Inferior parietal cortex (tissue), 1 donor: ENCODE results near the gene CERS5.
"Not testable (repeated sequence)": the region's sequence is repeated elsewhere in the genome, so short reads cannot be mapped to it uniquely, and the experiment has no call there.

Experiments used
- DNase-seq: peaks from one replicate; pipeline ENCODE4 v3.0.0-alpha.2; 2016; ENCODE audit errors: extremely low spot score

Gene CERS5

DNA sequence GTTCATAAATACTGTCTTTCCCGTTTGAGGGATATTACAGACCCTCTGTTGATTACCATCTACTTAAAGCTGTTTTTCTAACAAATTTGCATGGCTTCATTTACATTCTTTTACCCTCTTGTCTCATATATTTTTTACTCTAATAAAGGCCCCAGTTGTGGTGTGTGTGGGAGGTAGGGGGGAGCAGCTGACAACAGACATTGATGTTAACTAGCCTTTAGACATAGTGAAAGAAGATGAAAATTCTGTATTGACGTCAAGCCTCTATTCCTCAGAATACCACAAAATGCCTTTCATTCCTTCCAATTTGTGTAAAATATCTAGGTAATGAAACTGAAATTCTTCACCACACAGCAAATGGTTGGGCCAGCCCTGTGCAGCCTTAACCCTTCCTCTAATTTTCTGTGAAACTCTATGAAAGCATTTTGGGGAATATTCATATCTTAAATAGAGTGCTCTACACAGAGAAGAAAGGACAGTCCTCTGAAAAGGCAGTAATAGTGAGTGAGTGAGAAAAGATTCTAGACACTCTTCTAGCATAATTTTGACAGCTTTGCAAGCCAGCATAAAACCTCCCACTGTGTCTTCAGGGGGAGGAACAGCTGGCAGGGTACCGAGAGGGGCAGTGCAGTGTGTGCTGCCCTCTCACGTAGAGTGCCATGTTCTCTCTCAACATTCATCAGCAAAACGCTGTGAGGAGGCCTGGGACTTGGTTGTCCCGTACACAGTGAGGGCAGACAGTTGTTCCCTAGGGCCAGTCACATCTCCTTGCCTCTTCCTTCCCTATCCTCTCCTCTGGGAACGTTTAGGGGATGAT lies 20.1 kb upstream of the CERS5 start:
- DNase-seq: no peak

DNA sequence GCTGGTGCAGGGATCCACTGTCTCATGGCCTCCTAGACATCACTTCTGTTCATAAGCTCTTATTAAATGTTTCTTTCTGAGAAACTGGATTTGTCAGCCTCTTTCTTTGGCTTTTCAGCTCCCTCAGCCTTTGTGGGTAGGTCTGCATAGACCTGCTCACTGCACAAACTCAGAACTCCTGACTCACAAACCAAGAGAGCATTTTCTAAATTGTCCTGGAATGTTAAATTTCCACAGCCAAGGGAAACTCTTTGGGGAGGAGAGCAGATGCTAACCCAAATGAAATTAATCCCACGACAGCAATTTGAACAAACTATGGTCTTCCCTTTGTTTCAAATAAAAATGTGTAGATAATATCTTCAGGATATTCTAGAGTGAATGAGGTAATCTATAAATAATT lies 19.5 kb upstream of the CERS5 start:
- DNase-seq: no peak

DNA sequence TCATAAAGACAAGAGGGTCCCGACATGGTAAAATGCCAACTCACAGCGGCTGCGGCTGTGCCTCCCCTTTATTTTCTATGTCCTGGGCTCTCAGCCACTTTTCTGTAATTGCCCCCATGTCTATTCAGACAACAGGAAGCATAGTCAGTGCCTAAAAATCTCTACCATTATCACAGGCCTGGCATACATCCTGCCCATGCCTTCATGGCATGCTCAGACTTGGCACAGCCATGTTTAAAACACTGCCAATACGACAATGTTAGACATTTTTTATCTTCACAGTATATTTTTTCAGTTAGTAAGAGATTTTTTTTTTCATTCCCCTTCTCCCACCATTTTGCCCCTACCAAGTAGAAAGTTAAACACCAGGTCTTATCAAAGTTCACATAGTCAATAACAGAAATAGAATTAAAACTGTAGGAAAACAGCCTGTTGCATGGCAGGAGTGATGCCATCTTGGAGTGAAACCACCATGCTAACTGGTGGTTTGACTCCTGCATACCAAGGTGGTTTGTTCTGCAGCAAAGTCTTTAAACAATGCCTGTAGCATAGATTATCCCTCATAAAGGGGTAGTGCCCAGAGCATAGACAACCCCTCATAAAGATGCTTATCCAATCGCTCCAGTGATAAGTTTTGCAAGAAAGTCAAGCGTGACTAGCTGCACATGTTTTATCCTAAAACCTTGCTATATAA lies 18.9 kb upstream of the CERS5 start:
- no peak for DNase-seq

DNA sequence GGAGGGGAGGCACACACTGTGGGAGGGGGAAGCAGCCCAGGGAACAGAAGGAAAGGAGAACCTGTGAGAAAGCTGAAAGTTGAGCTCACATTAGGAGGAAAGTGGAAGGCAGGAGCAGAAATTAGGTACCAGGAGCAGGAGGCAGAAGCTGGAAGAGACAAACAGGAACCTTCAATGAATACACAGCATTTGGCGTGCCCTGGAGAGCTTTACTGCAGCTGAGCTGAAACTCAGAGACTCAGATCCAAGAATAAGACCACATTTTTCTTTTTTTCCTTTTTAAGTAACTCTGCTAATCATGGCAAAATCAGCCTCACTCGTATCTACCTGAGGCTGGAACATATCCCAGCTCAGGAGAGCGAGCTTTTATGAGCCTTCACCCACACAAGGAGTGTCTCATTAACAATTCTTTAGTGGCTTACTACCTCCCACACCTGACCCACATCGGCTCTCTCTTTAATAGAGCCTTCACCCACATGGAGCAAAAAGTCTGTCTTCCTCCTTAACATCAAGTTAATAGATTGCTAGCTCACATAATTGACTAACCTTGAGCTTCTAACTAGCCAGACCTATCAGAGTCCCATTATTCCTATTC lies 18.2 kb upstream of the CERS5 start:
- no peak for DNase-seq

DNA sequence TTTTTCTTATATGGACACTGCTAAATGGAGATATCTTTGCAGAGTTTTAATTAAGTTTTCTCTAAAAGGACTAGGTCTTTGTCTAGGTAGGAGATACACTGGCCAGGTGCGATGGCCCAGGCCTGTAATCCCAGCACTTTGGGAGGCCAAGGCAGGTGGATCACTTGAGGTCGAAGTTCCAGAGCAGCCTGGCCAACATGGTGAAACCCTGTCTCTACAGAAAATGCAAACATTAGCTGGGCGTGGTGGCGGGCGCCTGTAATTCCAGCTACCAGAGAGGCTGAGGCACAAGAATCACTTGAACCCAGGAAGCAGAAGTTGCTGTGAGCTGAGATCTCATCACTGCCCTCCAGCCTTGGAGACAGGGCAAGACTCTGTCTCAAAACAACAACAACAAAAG lies 17.1 kb upstream of the CERS5 start:
- no peak for DNase-seq

DNA sequence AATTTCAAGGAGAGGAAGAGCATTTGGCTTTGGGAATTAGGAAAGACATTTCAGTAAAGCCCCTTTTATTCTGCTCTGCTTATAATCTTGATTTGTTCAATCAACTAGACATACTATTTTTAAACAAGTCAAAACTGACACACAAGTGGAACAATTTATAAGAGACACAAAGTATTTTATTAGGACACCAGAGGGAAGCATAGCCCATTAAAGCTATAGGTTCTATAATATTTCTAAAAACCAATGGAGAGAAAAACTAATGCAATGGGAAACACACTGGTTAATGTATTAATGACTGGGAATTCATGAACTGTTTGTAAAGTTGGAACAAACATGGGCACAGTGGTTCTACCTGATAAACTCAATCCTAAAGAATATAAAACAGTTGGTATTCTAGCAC lies 15.3 kb upstream of the CERS5 start:
- DNase-seq: no peak

DNA sequence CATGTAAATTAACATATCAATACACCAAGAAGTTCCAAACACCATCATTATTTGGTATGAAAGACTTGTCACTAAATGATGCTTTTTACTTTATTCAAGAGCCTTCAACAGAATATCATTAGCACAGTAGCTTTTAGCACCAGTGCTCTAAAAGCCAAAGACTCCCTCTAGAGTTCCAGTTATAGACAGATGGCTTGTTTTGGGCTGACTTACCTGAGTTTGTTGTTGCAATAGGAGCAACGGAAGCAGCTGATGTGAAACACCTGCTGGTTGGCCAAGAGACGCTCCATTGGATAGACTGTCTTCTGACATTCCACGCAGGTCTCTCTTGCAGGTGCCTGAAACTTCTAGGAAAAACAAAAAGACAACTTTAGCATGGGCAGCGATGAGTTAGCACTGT lies 14.5 kb upstream of the CERS5 start:
- DNase-seq: no peak

DNA sequence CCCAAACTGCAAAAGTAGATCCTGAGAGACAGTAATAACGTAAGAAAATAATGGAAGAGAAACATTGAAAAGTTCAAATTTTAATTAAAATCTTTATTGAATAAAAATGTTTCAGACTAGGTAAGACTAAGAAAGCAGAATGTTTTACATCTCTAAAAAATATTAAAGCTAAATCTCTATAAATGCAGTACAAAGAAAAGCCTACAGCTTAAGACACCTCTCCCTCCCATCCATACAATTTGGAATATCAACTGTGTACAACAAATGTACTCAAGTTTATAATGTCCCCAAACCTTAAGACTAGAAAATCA lies 8.5 kb upstream of the CERS5 start:
- no peak for DNase-seq

DNA sequence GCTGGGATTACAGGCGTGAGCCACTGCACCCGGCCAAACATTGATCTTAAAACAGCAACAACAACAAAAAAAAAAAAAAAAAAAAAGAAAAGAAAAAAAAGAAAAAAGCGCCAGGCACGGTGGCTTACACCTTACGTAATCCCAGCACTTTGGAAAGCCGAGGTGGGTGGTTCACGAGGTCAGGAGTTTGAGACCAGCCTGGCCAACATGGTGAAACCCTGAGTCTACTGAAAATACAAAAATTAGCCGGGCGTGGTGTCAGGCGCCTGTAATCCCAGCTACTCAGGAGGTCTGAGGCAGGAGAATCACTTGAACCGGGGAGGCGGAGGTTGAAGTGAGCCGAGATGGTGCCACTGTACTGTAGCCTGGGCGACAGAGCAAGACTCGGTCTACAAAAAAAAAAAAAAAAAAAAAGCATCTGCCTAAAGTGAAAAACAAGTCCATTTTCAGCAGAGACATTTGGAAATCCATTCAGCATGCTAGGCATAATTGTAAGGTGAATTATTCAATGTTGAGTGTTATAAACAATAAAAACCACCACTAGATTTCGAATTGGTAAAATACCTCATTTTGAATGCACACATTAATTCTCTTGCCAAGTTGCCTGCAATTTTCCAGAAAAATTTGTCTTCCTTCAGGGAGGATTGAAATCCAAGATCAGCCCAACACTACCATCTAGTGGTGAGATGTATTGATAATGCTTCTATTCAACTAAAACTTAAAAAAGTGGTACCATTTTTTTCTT lies 8.0 kb upstream of the CERS5 start:
- peak; percentile 92 for DNase-seq

DNA sequence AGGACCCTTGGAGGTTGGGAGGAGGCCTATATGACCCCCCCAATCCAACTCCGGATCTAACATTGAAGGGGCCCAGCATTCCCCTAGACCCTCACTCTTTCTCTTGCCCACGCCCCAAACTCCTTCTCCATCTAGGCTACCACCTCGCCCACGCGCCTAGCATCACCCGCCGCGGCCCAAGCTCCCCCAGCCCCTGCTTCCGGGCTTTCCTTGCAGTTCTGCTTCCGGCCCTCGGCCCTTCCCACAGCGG lies 445 bp downstream of the CERS5 start:
- DNase-seq: no peak

DNA sequence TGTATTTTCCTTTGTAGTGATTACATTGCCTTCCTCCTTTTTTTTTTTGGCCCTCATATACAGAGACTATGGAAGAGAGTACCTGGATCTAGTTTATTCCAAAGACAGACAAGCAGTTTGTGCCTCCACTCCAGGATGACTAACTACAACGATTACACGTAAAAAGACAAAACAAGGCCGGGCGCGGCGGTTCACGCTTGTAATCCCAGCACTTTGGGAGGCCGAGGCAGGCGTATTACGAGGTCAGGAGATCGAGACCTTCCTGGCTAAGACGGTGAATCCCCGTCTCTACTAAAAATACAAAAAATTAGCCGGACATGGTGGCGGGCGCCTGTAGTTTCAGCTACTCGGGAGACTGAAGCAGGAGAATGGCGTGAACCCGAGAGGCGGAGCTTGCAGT lies 2.2 kb downstream of the CERS5 start:
- no peak for DNase-seq

DNA sequence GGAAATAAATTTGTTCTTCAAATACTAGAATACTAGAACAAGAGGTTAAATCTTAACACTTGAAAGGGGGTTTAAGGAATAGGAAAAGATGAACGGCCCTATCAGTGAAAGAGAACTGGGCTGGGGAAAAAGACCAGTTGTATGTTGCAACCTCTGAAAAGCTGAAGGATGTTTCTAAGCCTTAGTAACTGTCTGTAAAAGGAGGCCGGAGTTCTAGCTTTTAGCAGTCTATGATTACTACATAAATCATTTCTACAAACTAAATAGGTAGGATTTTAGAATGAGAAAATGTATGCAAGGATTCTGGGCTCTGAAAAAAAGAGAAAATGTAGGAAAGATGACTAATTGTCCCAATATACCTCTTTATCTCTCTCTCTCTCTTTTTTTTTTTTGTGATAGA lies 4.9 kb downstream of the CERS5 start:
- no peak for DNase-seq

DNA sequence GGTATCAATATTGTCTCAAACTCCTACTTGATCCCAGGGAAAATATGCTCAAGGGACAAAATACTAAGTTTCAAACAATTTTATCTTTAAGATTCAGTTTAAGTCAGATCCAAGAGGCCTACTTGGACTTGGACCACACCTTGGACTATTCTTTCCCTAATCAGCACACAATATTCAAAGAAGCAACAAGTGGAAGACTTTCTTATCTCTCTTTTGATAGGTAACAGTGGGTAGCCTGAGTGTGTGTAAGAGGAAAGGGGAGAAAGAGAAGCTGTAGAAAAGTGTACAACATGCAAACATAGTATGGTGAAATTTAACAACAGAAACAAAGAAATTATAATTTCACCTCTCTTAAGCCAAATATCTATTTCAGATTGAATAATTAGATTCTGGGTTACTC lies 6.5 kb downstream of the CERS5 start:
- no peak for DNase-seq

DNA sequence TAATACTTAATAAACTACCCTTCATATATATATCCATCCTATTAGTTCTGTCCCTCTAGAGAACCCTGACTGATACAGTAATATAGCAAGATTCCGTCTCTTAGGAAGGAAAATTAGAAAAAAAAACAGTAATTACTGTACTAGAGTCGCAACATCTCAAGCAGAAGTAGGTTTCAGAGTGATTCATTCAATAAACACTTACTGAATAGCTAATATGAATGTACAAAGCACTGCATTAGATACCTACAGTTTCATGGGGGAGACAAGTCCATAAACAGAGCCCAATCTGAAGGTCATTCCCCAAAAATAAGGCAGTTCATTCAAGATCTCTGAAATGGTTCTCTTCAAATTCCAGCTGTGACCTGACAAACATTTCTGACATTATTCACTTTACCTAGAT lies 9.9 kb downstream of the CERS5 start:
- DNase-seq: no peak

DNA sequence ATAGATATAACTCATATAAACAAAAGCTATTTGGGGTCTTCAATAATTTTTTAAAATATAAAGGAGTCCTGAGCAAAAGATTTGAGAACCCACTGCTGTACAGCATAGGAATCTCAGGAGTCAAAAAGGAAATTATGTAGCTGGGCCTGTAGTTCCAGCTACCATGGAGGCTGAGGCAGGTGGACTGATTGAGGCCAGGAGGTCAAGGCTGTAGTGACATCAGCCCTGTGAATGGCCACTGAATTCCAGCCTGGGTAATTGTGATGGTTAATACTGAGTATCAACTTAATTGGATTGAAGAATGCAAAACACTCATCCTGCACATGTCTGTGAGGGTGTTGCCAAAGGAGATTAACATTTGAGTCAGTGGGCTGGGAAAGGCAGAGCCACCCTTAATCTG lies 10.5 kb downstream of the CERS5 start:
- no peak for DNase-seq

DNA sequence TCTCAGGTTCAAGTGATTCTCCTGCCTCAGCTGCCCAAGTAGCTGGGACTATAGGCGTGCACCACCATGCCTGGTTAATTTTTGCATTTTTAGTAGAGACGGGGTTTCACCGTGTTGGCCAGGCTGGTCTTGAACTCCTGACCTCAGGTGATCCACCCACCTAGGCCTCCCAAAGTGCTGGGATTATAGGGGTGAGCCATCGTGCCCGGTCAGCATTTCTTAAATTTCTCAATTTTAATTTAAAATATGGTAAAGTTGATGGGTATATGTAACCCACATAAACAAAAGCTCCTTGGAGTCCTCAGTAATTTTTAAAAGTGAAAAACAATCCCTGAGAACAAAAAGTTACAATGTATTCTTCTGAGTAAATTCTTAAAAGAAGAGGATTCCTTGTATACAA lies 12.2 kb downstream of the CERS5 start:
- DNase-seq: not testable (repeated sequence)

DNA sequence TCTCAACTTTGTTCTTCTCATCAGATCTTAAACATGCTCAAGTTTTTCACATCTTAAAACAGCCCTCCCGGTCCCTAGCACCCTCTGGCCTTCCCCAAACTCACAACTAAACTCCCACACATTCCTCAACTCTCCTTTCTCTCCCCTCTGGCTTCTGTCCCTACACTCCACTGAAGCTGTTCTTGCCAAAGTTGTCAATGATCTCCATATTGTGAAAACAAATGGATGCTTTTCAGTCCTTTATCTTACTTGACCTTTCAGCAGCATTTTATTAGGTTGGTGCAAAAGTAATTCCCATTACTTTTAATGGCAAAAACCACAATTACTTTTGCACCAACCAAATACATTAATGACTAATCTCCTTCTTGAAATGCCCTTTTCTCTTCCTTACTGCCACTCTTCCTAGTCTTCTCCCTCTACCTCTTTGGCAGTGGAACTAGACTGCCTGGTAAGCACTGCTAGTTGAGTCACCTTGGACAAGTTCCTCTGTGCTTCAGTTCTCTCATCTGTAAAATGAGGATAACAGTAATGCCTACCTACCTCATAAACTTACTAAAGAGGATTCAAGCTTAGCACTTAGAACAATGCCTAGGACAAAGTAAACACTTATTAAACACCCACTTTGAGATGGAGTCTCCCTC lies 16.0 kb downstream of the CERS5 start:
- DNase-seq: no peak

DNA sequence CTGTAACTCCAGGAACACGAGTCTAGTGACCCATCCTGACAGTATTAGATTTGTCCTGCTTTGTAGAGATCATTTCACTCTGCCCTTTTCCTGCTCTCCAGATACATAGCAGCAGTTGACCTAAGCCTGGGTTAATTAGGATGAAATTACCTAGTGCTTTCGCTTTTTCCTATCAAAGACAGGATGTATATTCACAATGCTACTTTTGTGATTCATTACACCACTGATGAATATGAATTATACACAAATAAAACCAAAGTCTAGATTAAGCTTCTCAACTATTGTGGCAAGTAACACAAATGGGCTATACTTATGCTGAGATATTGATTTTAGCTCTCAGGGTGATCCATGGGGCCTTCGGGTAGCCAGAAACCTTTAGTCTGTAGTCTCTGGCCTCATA lies 17.9 kb downstream of the CERS5 start:
- no peak for DNase-seq

DNA sequence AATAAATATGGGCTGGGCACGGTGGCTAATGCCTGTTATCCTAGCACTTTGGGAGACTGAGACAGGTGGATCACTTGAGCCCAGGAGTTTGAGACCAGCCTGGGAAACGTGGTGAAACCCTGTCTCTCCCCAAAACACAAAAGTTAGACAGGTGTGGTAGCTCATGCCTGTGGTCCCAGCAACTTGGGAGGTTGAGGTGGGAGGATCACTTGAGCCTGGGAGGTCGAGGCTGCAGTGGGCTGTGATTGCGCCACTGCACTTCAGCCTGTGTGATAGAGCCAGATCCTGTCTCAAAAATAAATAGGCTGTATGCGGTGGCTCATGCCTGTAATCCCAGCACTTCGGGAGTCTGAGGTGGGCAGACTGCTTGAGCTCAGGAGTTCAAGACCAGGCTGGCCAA lies 19.2 kb downstream of the CERS5 start:
- not testable (repeated sequence) for DNase-seq

DNA sequence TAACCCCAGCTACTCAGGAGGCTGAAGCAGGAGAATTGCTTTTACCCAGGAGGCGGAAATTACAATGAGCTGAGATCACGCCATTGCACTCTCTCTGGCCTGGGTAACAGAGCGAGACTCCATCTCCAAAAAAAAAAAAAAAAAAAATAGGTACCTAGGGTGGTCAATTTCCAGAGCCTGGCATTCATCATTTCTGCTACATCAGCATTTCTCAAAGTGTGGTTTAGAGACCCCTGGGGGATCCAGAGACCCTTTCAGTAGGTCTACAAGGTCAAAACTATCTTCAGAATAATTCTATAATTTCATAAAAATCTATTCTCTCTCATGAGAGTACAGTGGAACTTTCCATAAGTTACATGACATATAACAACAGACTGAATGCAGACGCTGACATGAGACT lies 19.9 kb downstream of the CERS5 start:
- DNase-seq: no peak

DNA sequence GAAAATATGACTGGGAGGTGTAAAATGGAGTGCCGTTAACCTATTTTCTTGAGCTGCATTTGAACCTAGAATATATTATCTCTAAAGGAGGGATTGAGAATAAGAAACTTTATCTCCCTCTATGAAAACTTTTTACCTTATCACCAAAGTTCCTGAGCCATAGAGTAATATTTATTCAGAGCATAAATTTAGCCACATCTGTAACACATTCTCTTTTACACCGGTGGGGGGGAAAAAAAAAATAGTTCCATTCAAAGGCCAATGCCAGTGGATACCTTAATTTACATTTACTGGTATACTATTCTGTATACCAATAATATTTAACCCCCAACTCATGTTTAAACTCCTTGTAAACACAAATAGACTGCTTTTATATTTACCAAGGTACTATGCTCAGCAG lies 21.7 kb downstream of the CERS5 start:
- DNase-seq: no peak

DNA sequence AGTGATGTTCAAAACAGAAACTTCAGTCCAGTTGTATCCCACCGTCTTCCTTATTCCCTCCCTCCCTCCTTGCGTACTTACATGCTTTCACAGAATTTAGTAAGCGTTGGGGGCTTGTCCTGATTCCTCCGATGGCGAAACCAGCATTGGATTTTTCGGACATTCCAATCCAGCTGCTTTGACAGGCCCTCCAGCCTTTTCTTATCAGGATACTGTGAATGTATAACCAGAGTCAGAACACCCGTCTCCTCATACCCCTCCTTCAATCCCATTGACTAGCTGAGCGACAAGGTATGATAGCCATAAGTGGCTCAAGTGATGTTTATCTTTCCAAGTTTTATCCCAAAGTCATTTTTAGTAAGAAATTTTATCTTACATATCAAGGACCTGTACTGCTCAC lies 24.2 kb downstream of the CERS5 start:
- DNase-seq: no peak
